Activated T-cell treated with anti-CD3 and anti-CD28 coated beads, Interleukin-2, amount 50 U/mL, for 4 hours (primary cell): ENCODE data around the gene ACTRT1. TPM values are rescaled to one million over a fixed set of nuclear protein-coding genes. Genes with fewer than 3 reads are reported as not detected.

ENCODE experiments used
- ATAC-seq, 2 donors: fragments of 200-7000 bp; cut with Tn5 transposase; one replicate each; pipeline ENCODE4 v1.10.0; 2021
- DNase-seq: peaks from one replicate; pipeline ENCODE4 v3.0.0-alpha.2; 2020
- H3K27me3 Mint-ChIP-seq: one replicate; pipeline ENCODE4 v1.8.0; 2021; ENCODE audit warnings: low read depth, mixed read lengths
- H3K36me3 Mint-ChIP-seq: one replicate; pipeline ENCODE4 v1.8.0; 2022; ENCODE audit warnings: mixed read lengths; ENCODE audit not compliant: insufficient read depth
- H3K4me1 Mint-ChIP-seq: one replicate; pipeline ENCODE4 v1.8.0; 2021; ENCODE audit warnings: low read depth, mixed read lengths
- H3K4me3 Mint-ChIP-seq: one replicate; pipeline ENCODE4 v1.8.0; 2021; ENCODE audit warnings: mild to moderate bottlenecking, moderate library complexity, mixed read lengths
- H3K9me3 Mint-ChIP-seq: one replicate; pipeline ENCODE4 v1.8.0; 2021; ENCODE audit warnings: mixed read lengths
- total RNA-seq, 3 donors: library from RNA; stranded (reverse); gene quantifications; one replicate each; pipeline ENCODE4 v1.2.1, GENCODE V29; 2021

The ACTRT1 gene
- total RNA-seq = not detected

- Mint-ChIP-seq H3K27me3 (no peaks in the 10 kb centered on the region), H3K4me3 (no peak within 1 kb of the TSS), H3K36me3 (no peaks in the 10 kb centered on the region), H3K4me1 (no peaks in the 10 kb centered on the region), H3K9me3 (no peaks in the 10 kb centered on the region)
- DNase-seq (no peak), ATAC-seq (no peak)
Measured at GRCh38 chrX:128052303-128052702, at the start of gene ACTRT1. ACTRT1 (minus strand) TSS chrX:128052403; CDS start chrX:128052206, 197 bp downstream.

GRCh38 chrX:128078545-128078944 lies 26.3 kb upstream of the ACTRT1 start:
- ATAC-seq (no peak), DNase-seq (no peak)
- H3K4me3 Mint-ChIP-seq = no peak overlapping the region
- no peaks in the 10 kb centered on the region for H3K36me3 Mint-ChIP-seq
- no peaks in the 10 kb centered on the region for H3K27me3 Mint-ChIP-seq
- no peaks in the 10 kb centered on the region for H3K4me1 Mint-ChIP-seq
- H3K9me3 Mint-ChIP-seq = no peaks in the 10 kb centered on the region

GRCh38 chrX:128057421-128057820 lies 5.2 kb upstream of the ACTRT1 start:
- DNase-seq = no peak
- ATAC-seq = no peak
- Mint-ChIP-seq H3K4me3 (no peak overlapping the region), H3K27me3 (no peaks in the 10 kb centered on the region), H3K36me3 (no peaks in the 10 kb centered on the region), H3K9me3 (peaks cover 5% of the 10 kb centered on the region), H3K4me1 (no peaks in the 10 kb centered on the region)

GRCh38 chrX:128051526-128051925 lies 677 bp downstream of the ACTRT1 start:
- Mint-ChIP-seq H3K36me3 (no peaks in the 10 kb centered on the region), H3K27me3 (no peaks in the 10 kb centered on the region), H3K4me3 (no peak overlapping the region), H3K9me3 (no peaks in the 10 kb centered on the region), H3K4me1 (no peaks in the 10 kb centered on the region)
- ATAC-seq = no peak
- DNase-seq = no peak

- Mint-ChIP-seq H3K4me3 (no peak overlapping the region), H3K4me1 (no peaks in the 10 kb centered on the region), H3K27me3 (no peaks in the 10 kb centered on the region), H3K9me3 (no peaks in the 10 kb centered on the region), H3K36me3 (no peaks in the 10 kb centered on the region)
- ATAC-seq (no peak), DNase-seq (no peak)
Measured at GRCh38 chrX:128035318-128035717, 16.9 kb downstream of the ACTRT1 start.

- Mint-ChIP-seq H3K4me1 (no peaks in the 10 kb centered on the region), H3K9me3 (peaks cover 3% of the 10 kb centered on the region), H3K27me3 (no peaks in the 10 kb centered on the region), H3K36me3 (no peaks in the 10 kb centered on the region), H3K4me3 (no peak overlapping the region)
- no peak for ATAC-seq
- DNase-seq = no peak
Measured at GRCh38 chrX:128021566-128021965, 30.6 kb downstream of the ACTRT1 start.

GRCh38 chrX:128020701-128021100 lies 31.5 kb downstream of the ACTRT1 start:
- H3K4me1 Mint-ChIP-seq = no peaks in the 10 kb centered on the region
- H3K27me3 Mint-ChIP-seq = no peaks in the 10 kb centered on the region
- ATAC-seq (no peak), DNase-seq (no peak)
- H3K4me3 Mint-ChIP-seq = no peak overlapping the region
- H3K36me3 Mint-ChIP-seq = no peaks in the 10 kb centered on the region
- peaks cover 3% of the 10 kb centered on the region for H3K9me3 Mint-ChIP-seq

GRCh38 chrX:128019218-128019617 lies 33.0 kb downstream of the ACTRT1 start:
- ATAC-seq = no peak
- DNase-seq = no peak
- H3K4me1 Mint-ChIP-seq = no peaks in the 10 kb centered on the region

GRCh38 chrX:128012015-128012414 lies 40.2 kb downstream of the ACTRT1 start:
- Mint-ChIP-seq H3K27me3 (no peaks in the 10 kb centered on the region), H3K36me3 (no peaks in the 10 kb centered on the region), H3K9me3 (peaks cover under 1% of the 10 kb centered on the region), H3K4me3 (no peak overlapping the region), H3K4me1 (no peaks in the 10 kb centered on the region)
- ATAC-seq (no peak), DNase-seq (no peak)

More at GRCh38 chrX:128019218-128019617, 33.0 kb downstream of the ACTRT1 start:
- H3K27me3 Mint-ChIP-seq = no peaks in the 10 kb centered on the region
- peaks cover 3% of the 10 kb centered on the region for H3K9me3 Mint-ChIP-seq
- no peaks in the 10 kb centered on the region for H3K36me3 Mint-ChIP-seq
- no peak overlapping the region for H3K4me3 Mint-ChIP-seq

- DNase-seq = no peak
- no peaks in the 10 kb centered on the region for H3K36me3 Mint-ChIP-seq
- no peaks in the 10 kb centered on the region for H3K9me3 Mint-ChIP-seq
- H3K4me3 Mint-ChIP-seq = no peak overlapping the region
- H3K27me3 Mint-ChIP-seq = no peaks in the 10 kb centered on the region
- H3K4me1 Mint-ChIP-seq = no peaks in the 10 kb centered on the region
- ATAC-seq = no peak
Measured at GRCh38 chrX:128007882-128008281, 44.3 kb downstream of the ACTRT1 start.
